Endothelial cell of umbilical vein (primary cell): ENCODE results near the gene GCH1. TPM values are rescaled to one million over a fixed set of nuclear protein-coding genes. Genes with fewer than 3 reads are reported as not detected.

ENCODE experiments used
- BruUV-seq: library from RNA; stranded (reverse); fragments of 400-500 nt; replicated peaks from 2 replicates; lab custom pipeline; 2021; lab: Mats Ljungman, UMichigan
- CTCF ChIA-PET: fragments of 300-600, 350-600 bp; sonication (Branson Sonifier 250); formaldehyde crosslinking; loops from one replicate; lab custom pipeline; 2021; ENCODE audit warnings: antibody characterized with exemption, inconsistent platforms; lab: Charles Lee
- POLR2A ChIA-PET: fragments of 300-600, 350-600 bp; sonication (Branson Sonifier 250); formaldehyde crosslinking; loops from one replicate; lab custom pipeline; 2021; ENCODE audit warnings: antibody characterized with exemption, inconsistent platforms; lab: Charles Lee
- DNase-seq: peaks from one replicate; pipeline ENCODE4 v3.0.0-alpha.2; 2011; ENCODE audit warnings: low read depth, low spot score
- FAIRE-seq: peaks from 2 replicates; lab custom pipeline; 2011; peaks lifted over from hg19 to GRCh38; lab: Jason Lieb, UNC
- H2AFZ ChIP-seq: 2 replicates; pipeline ENCODE4 v1.6.0; 2012; ENCODE audit warnings: low read depth, low read length, control low read depth, inconsistent platforms
- H3K27ac ChIP-seq: 2 replicates; pipeline ENCODE4 v1.5.1; 2011; ENCODE audit warnings: low read depth, mild to moderate bottlenecking, control low read depth, low read length, moderate library complexity; ENCODE audit not compliant: insufficient read depth
- H3K27me3 ChIP-seq, 2 experiments: 2 replicates each; pipeline versions ENCODE4 v1.6.0 to v1.6.1; 2011; ENCODE audit warnings: low read length in 2 of 2, mixed read lengths in 1 of 2; ENCODE audit not compliant: control insufficient read depth in 2 of 2, insufficient read depth in 2 of 2
- H3K36me3 ChIP-seq, 2 experiments: 2 replicates in 1 of 2; 3 replicates in 1 of 2; pipeline ENCODE4 v1.5.1; 2011; ENCODE audit warnings: low read length in 2 of 2, mild to moderate bottlenecking in 1 of 2, moderate library complexity in 1 of 2; ENCODE audit not compliant: control insufficient read depth in 2 of 2, insufficient read depth in 2 of 2; ENCODE audit errors: extremely low read depth in 1 of 2
- H3K4me1 ChIP-seq: 3 replicates; pipeline ENCODE4 v1.5.1; 2011; ENCODE audit warnings: mild to moderate bottlenecking, low read length; ENCODE audit not compliant: control insufficient read depth, insufficient read depth; ENCODE audit errors: extremely low read depth
- H3K4me2 ChIP-seq: 2 replicates; pipeline ENCODE4 v1.6.1; 2011; ENCODE audit warnings: low read length, control low read depth, mixed read lengths; ENCODE audit not compliant: insufficient read depth
- H3K4me3 ChIP-seq, 3 experiments: fragments of 200-600 bp in 1 of 3; sonication (generic), shearing (Covaris generic) in 1 of 3; replicated peaks in 1 of 3; 2 replicates each; pipeline ENCODE4 v1.5.1; 2011 to 2016; ENCODE audit warnings: control low read depth in 3 of 3, low read length in 3 of 3, mild to moderate bottlenecking in 2 of 3, inconsistent platforms in 1 of 3, low read depth in 1 of 3, moderate library complexity in 1 of 3; ENCODE audit not compliant: insufficient read depth in 1 of 3
- H3K79me2 ChIP-seq: 2 replicates; pipeline ENCODE4 v1.6.0; 2012; ENCODE audit warnings: low read length, inconsistent platforms; ENCODE audit not compliant: control insufficient read depth, insufficient read depth
- H3K9ac ChIP-seq: replicated peaks from 2 replicates; pipeline ENCODE3; 2011; ENCODE audit warnings: low read length, control low read depth; ENCODE audit not compliant: insufficient read depth; ENCODE audit errors: extremely low read depth
- H3K9me1 ChIP-seq: replicated peaks from 3 replicates; pipeline ENCODE4 v1.6.0; 2011; ENCODE audit warnings: mild to moderate bottlenecking, low read length; ENCODE audit not compliant: control insufficient read depth, insufficient read depth; ENCODE audit errors: extremely low read depth
- H3K9me3 ChIP-seq: replicated peaks from 2 replicates; pipeline ENCODE4 v1.5.1; 2012; ENCODE audit warnings: low read length, inconsistent platforms; ENCODE audit not compliant: control insufficient read depth, insufficient read depth
- H4K20me1 ChIP-seq: replicated peaks from 2 replicates; pipeline ENCODE3; 2011; ENCODE audit warnings: mild to moderate bottlenecking, low read length; ENCODE audit not compliant: control insufficient read depth, insufficient read depth; ENCODE audit errors: extremely low read depth
- CTCF ChIP-seq, 2 donors: IDR thresholded peaks; 1 replicate in 1 of 2; 2 replicates in 1 of 2; pipeline ENCODE4 v1.5.1; 2011; ENCODE audit warnings: low read length in 2 of 2, mild to moderate bottlenecking in 2 of 2, moderate library complexity in 2 of 2, control low read depth in 1 of 2, inconsistent platforms in 1 of 2, low read depth in 1 of 2; ENCODE audit not compliant: insufficient read depth in 1 of 2; ENCODE audit errors: extremely low read depth in 1 of 2
- EZH2 ChIP-seq: IDR thresholded peaks from 2 replicates; pipeline ENCODE4 v1.6.1; 2012; ENCODE audit warnings: borderline replicate concordance, low read depth, mild to moderate bottlenecking, moderate library complexity, low read length, inconsistent platforms; ENCODE audit not compliant: severe bottlenecking
- FOS ChIP-seq: IDR thresholded peaks from 2 replicates; pipeline ENCODE4 v1.6.1; 2011; ENCODE audit warnings: mild to moderate bottlenecking, low read length, moderate library complexity, borderline replicate concordance; ENCODE audit not compliant: insufficient read depth
- GATA2 ChIP-seq: IDR thresholded peaks from 2 replicates; pipeline ENCODE4 v1.7.0; 2011; ENCODE audit warnings: low read depth, mild to moderate bottlenecking, moderate library complexity, mixed read lengths, low read length; ENCODE audit not compliant: insufficient read length, insufficient read depth
- JUN ChIP-seq: IDR thresholded peaks from 2 replicates; pipeline ENCODE4 v1.6.1; 2011; ENCODE audit warnings: borderline replicate concordance, low read depth; ENCODE audit not compliant: insufficient read length, insufficient read depth
- MAX ChIP-seq: IDR thresholded peaks from 2 replicates; pipeline ENCODE4 v1.6.1; 2011; ENCODE audit not compliant: insufficient read depth, insufficient read length
- MYC ChIP-seq: IDR thresholded peaks from one replicate; pipeline ENCODE4 v1.6.1; 2011; ENCODE audit warnings: mild to moderate bottlenecking, low read depth, low read length
- POLR2A ChIP-seq: IDR thresholded peaks from 2 replicates; pipeline ENCODE4 v1.6.1; 2012; ENCODE audit warnings: low read depth, mild to moderate bottlenecking, control low read depth, low read length
- POLR2AphosphoS5 ChIP-seq: IDR thresholded peaks from 2 replicates; pipeline ENCODE4 v1.6.1; 2012; ENCODE audit warnings: low read depth, mild to moderate bottlenecking, control low read depth, low read length, moderate library complexity; ENCODE audit not compliant: insufficient read depth
- dilution Hi-C: fragments of 300-500 bp; cut with MboI; formaldehyde crosslinking; loops from one replicate; pipeline ENCODE4 v1.15.0; 2019; ENCODE audit warnings: low sequenced_read_pairs; ENCODE audit not compliant: extremely low pct_ligation_motif_present
- intact Hi-C: fragments of 100-400 bp; cut with micrococcal nuclease; formaldehyde crosslinking; loops from one replicate; pipeline ENCODE4 v1.10.0; 2022
- polyA plus RNA-seq, 4 experiments: library from polyadenylated mRNA; depleted of rRNA in 3 of 4; stranded (reverse) in 3 of 4; unstranded in 1 of 4; fragments of >200 nt; gene quantifications; 2 replicates each; pipeline versions ENCODE4 v1.2.1 to v1.2.3, GENCODE V29; 2011 to 2012; ENCODE audit warnings: missing spikeins in 1 of 4
- total RNA-seq: library from RNA; stranded (reverse); gene quantifications from 2 replicates; pipeline ENCODE4 v1.2.3, GENCODE V29; 2021

The GCH1 gene
- total and polyA plus RNA-seq, 2 donors (not counting 3 experiments of a cell fraction or from before 2014, with no cell fraction given): 3.6 to 4.6 TPM

GRCh38 chr14:54890788-54891187, 11.8 kb downstream of the GCH1 start:
- ChIA-PET POLR2A (no interaction called here), CTCF (interaction anchor here (0.8 to 1.9 kb wide), 3 partner anchors 12 to 59 kb away, joined by 3 to 4 read pairs (median 4); no protein-coding TSS in a partner anchor)
- Histone ChIP-seq H3K4me3 (no peak overlapping the region), H2AFZ (no peak overlapping the region), H3K36me3 (no peaks in the 10 kb centered on the region), H3K9me3 (no peaks in the 10 kb centered on the region), H3K27me3 (no peaks in the 10 kb centered on the region), H3K4me2 (no peak overlapping the region), H3K79me2 (no peaks in the 10 kb centered on the region), H4K20me1 (no peaks in the 10 kb centered on the region), H3K9ac (no peak overlapping the region), H3K9me1 (no peaks in the 10 kb centered on the region), H3K4me1 (peaks cover 6% of the 10 kb centered on the region), H3K27ac (no peak overlapping the region)
- dilution Hi-C loops: no loop called here
- no TSS peak for BruUV-seq
- intact Hi-C loops: no loop called here
- TF ChIP-seq POLR2AphosphoS5: no peak
- TF ChIP-seq EZH2: no peak
- TF ChIP-seq CTCF (IDR thresholded peaks at IDR 0.05; ENCODE audit: extremely low read depth in 1 of 2, insufficient read depth in 1 of 2, low read depth in 1 of 2, low read length in 2 of 2): no peak
- TF ChIP-seq POLR2A: no peak
- TF ChIP-seq JUN: no peak
- no peak for TF ChIP-seq GATA2
- no peak for TF ChIP-seq FOS
- TF ChIP-seq MYC: no peak
- TF ChIP-seq MAX: no peak
- no peak for FAIRE-seq
- no peak for DNase-seq
